Astrocyte of the spinal cord (primary cell): ENCODE measurements around the gene OTUD7B.

Experiments used
- DNase-seq: peaks from one replicate; pipeline ENCODE4 v3.0.0; 2011; ENCODE audit warnings: low read depth, low spot score
- H3K4me3 ChIP-seq: 2 replicates; pipeline ENCODE4 v1.5.1; 2011; ENCODE audit warnings: low read depth, mild to moderate bottlenecking, low read length, moderate library complexity
- in situ Hi-C: cut with HindIII; loops from 2 replicates; pipeline ENCODE4 v1.10.0; 2017; ENCODE audit warnings: low sequenced_read_pairs
- TF ChIP-seq, protein P1 (sequence below): IDR thresholded peaks from 2 replicates; pipeline ENCODE4 v1.5.1; 2012; ENCODE audit warnings: low read depth, mild to moderate bottlenecking, low read length, inconsistent platforms

Gene OTUD7B

GRCh38 chr1:150049926-150050325 is 39.4 kb upstream of the OTUD7B start:
- in situ Hi-C loops: no loop called here
- TF ChIP-seq, protein P1, sequence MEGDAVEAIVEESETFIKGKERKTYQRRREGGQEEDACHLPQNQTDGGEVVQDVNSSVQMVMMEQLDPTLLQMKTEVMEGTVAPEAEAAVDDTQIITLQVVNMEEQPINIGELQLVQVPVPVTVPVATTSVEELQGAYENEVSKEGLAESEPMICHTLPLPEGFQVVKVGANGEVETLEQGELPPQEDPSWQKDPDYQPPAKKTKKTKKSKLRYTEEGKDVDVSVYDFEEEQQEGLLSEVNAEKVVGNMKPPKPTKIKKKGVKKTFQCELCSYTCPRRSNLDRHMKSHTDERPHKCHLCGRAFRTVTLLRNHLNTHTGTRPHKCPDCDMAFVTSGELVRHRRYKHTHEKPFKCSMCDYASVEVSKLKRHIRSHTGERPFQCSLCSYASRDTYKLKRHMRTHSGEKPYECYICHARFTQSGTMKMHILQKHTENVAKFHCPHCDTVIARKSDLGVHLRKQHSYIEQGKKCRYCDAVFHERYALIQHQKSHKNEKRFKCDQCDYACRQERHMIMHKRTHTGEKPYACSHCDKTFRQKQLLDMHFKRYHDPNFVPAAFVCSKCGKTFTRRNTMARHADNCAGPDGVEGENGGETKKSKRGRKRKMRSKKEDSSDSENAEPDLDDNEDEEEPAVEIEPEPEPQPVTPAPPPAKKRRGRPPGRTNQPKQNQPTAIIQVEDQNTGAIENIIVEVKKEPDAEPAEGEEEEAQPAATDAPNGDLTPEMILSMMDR: no peak
- H3K4me3 ChIP-seq: no peak overlapping the region
- DNase-seq: no peak

DNA sequence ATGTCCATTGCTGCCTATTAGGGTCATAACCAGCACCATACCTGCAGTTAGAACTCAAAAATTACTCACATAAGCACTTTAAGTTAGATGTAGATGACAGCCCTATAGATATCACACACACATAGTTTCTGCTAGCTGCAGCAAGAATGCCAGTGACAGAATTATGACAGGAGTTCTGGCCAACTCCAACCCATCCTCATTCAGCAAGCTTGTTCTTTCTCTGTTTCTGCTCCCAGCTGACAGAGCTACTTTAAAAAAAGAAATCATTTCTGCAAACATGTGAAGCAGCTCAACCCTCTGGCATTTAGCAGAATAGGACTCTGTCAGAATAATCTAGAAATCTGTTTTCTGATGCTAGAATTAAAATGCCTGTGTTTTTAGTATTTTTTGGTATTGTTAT is 23.8 kb upstream of the OTUD7B start:
- H3K4me3 ChIP-seq: no peak overlapping the region
- TF ChIP-seq, protein P1: no peak
- in situ Hi-C loops: no loop called here
- no peak for DNase-seq

- H3K4me3 ChIP-seq: no peak overlapping the region
- TF ChIP-seq, protein P1: no peak
- in situ Hi-C loops: no loop called here
- no peak for DNase-seq
These were observed 17.8 kb upstream of the OTUD7B start for GRCh38 chr1:150028322-150028721.

- in situ Hi-C loops: no loop called here
These were observed 13.6 kb upstream of the OTUD7B start for GRCh38 chr1:150024156-150024555.

GRCh38 chr1:150022357-150022756 is 11.8 kb upstream of the OTUD7B start:
- TF ChIP-seq, protein P1: no peak
- in situ Hi-C loops: no loop called here
- H3K4me3 ChIP-seq: no peak overlapping the region
- DNase-seq: no peak

More at GRCh38 chr1:150024156-150024555, 13.6 kb upstream of the OTUD7B start:
- TF ChIP-seq, protein P1: no peak
- H3K4me3 ChIP-seq: no peak overlapping the region
- no peak for DNase-seq

DNA sequence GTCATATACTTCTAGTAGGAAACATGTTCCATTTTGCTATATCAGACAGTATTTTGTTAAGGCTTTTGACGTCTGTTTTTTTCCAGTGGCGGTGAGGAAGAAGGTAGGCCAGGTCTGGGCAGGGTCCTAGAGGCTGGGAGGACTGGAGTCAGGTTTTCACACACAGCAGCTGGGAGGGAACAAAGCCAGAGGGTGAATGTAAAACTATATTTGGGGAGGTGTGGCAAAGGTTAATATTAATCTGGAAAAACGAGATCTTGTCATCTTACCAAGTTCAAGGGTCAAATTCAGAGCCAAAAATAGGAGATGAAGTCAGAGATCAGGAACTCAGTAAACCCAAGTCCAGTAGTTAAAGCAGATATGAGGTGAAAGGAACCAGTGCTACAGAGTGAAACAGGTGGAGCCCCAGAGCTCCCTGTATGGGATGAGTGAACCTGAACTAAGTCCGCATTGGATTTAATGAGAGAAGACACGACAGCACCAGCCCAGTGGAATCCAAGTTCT is 10.7 kb upstream of the OTUD7B start:
- no peak for DNase-seq
- in situ Hi-C loops: no loop called here
- H3K4me3 ChIP-seq: no peak overlapping the region
- TF ChIP-seq, protein P1: no peak

DNA sequence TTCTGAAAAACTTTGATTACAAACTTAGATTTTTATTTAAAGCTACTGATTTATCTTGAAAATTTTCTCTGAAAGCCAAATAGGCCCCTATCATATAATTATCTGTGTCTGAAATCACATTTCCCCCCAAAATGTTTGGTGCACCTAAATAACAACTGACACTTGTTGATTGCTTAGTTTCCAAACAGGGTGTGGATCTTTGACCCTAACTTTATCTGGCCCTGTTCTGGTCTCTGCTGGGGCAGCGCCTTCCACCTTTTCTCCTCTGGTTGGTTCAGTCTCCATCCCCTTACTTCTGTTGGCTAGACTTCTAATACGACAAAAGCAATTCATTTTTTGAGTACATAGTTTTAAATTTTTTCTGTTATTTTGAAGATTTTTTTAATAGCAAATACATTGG is 10.2 kb upstream of the OTUD7B start:
- no peak for DNase-seq
- TF ChIP-seq, protein P1: no peak
- H3K4me3 ChIP-seq: no peak overlapping the region
- in situ Hi-C loops: no loop called here
